Measurements from ENCODE around the gene KLHDC10. TPM values are rescaled to one million over a fixed set of nuclear protein-coding genes. Genes with fewer than 3 reads are reported as not detected.
"Not testable (repeated sequence)": the region's sequence is repeated elsewhere in the genome, so short reads cannot be mapped to it uniquely, and the experiment has no call there.

The KLHDC10 gene
- total RNA-seq, 4 donors from 2014 or later, result 17.0 to 28.8 (median 23.0) TPM

GRCh38 chr7:130143986-130144311 lies 73.6 kb downstream of the KLHDC10 start:
- H3K9me3 ChIP-seq, result no peaks in the 10 kb centered on the region
- H3K36me3 ChIP-seq, result peaks cover 0 to 6% of the 10 kb centered on the region in 2 donors
- no peak overlapping the region for H3K4me3 ChIP-seq
- no peak for TF ChIP-seq POLR2A (IDR thresholded peaks at IDR 0.05)
- no peak for TF ChIP-seq EP300 (IDR thresholded peaks at IDR 0.05)
- TF ChIP-seq POLR2AphosphoS5 (IDR thresholded peaks at IDR 0.05), result no peak
- TF ChIP-seq CTCF (IDR thresholded peaks at IDR 0.05), result no peak
- no peak overlapping the region for H3K27ac ChIP-seq
- ATAC-seq, result no peak
- 100% methylated on average over 1 of the region's 3 CpGs; no CpG with 5 or more reads in 1 of the 2 donors for WGBS, 2 donors (ENCODE audit: low coverage in 1 of 2)
- H3K4me1 ChIP-seq, result peaks cover 0 to 23% (median 4%) of the 10 kb centered on the region in 3 donors
- no peaks in the 10 kb centered on the region for H3K27me3 ChIP-seq

GRCh38 chr7:130144312-130145171 lies 74.2 kb downstream of the KLHDC10 start:
- H3K4me1 ChIP-seq, result peaks cover 0 to 23% (median 4%) of the 10 kb centered on the region in 3 donors
- peaks cover 0 to 2% of the 10 kb centered on the region in 2 donors for H3K36me3 ChIP-seq
- no peak for TF ChIP-seq CTCF (IDR thresholded peaks at IDR 0.05)
- no peak for TF ChIP-seq POLR2AphosphoS5 (IDR thresholded peaks at IDR 0.05)
- no peak for TF ChIP-seq POLR2A (IDR thresholded peaks at IDR 0.05)
- H3K27ac ChIP-seq, result no peak overlapping the region
- H3K9me3 ChIP-seq, result no peaks in the 10 kb centered on the region
- H3K27me3 ChIP-seq, result no peaks in the 10 kb centered on the region
- no peak overlapping the region for H3K4me3 ChIP-seq
- ATAC-seq, result no peak
- 63 to 67% methylated on average over 5 to 10 of the region's 14 CpGs for WGBS, 2 donors (ENCODE audit: low coverage in 1 of 2)

GRCh38 chr7:130145424-130146100 lies 75.2 kb downstream of the KLHDC10 start:
- Histone ChIP-seq H3K36me3 (no peaks in the 10 kb centered on the region), H3K4me3 (no peak overlapping the region), H3K9me3 (no peaks in the 10 kb centered on the region), H3K27me3 (no peaks in the 10 kb centered on the region), H3K27ac (no peak overlapping the region), H3K4me1 (peaks cover 0 to 20% (median 4%) of the 10 kb centered on the region in 3 donors)
- TF ChIP-seq POLR2AphosphoS5 (IDR thresholded peaks at IDR 0.05), result no peak
- no peak for TF ChIP-seq POLR2A (IDR thresholded peaks at IDR 0.05)
- TF ChIP-seq EP300 (IDR thresholded peaks at IDR 0.05), result no peak
- TF ChIP-seq CTCF (IDR thresholded peaks at IDR 0.05), result no peak
- ATAC-seq, result no peak
- WGBS, 2 donors (ENCODE audit: low coverage in 1 of 2), result 81 to 87% methylated on average over 9 to 13 of the region's 14 CpGs

GRCh38 chr7:130146142-130146541 lies 75.8 kb downstream of the KLHDC10 start:
- H3K4me1 ChIP-seq, result peaks cover 0 to 14% (median 0%) of the 10 kb centered on the region in 3 donors
- H3K4me3 ChIP-seq, H3K9me3 ChIP-seq, ATAC-seq, H3K27me3 ChIP-seq, H3K27ac ChIP-seq, H3K36me3 ChIP-seq: not testable (repeated sequence)
- WGBS, 2 donors (ENCODE audit: low coverage in 1 of 2), result 83% methylated on average over 1 of the region's 5 CpGs; no CpG with 5 or more reads in 1 of the 2 donors

GRCh38 chr7:130146693-130147405 lies 76.5 kb downstream of the KLHDC10 start:
- peaks cover 0 to 7% (median 0%) of the 10 kb centered on the region in 3 donors for H3K4me1 ChIP-seq
- H3K27ac ChIP-seq, result no peak overlapping the region
- TF ChIP-seq POLR2A (IDR thresholded peaks at IDR 0.05) (no peak), EP300 (IDR thresholded peaks at IDR 0.05) (no peak), CTCF (IDR thresholded peaks at IDR 0.05) (no peak), POLR2AphosphoS5 (IDR thresholded peaks at IDR 0.05) (no peak)
- ATAC-seq, result no peak
- no peaks in the 10 kb centered on the region for H3K36me3 ChIP-seq
- 86 to 92% methylated on average over 1 to 5 of the region's 9 CpGs for WGBS, 2 donors (ENCODE audit: low coverage in 1 of 2)
- H3K27me3 ChIP-seq, result no peaks in the 10 kb centered on the region
- no peak overlapping the region for H3K4me3 ChIP-seq
- H3K9me3 ChIP-seq, result no peaks in the 10 kb centered on the region
